ENCODE measurements around the gene GNPAT.

Gene GNPAT

DNA sequence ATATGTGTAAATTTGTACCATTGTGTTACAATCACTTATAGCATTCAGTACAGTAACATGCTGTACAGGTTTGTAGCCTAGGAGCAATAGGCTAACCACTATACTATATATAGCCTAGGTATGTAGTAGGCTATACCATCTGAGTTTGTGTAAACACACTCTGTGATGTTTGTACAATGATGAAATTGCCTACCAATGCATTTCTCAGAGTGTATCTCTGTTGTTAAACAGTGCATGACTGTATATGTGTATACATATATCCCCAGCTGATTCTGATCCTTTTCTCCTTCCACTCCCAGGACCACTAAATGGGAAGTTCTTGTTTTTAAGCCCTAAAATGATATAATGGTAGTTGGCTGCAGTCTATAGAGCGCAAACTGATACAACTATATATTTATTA, 7.8 kb downstream of the GNPAT start:
- DNase-seq: no peak

DNA sequence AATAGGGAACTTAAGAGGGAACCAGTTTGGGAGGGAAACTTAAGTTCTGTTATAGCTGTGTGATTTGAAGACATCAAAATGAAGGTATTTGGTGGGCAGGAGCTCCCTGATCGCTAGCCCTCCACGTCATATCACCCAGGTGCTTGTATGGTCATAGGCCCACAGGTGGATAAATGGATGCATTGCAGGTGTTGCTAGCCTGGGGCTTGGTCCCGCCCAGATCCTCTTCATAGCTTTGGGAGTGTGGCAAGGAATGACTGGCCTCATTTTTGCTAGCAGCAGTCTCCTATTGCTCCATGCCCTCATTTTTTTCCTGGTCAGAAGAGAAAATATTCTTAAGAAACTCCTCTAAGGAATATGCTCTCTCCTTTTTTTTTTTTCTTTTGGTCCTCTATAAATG, 11.3 kb downstream of the GNPAT start:
- DNase-seq: no peak

DNA sequence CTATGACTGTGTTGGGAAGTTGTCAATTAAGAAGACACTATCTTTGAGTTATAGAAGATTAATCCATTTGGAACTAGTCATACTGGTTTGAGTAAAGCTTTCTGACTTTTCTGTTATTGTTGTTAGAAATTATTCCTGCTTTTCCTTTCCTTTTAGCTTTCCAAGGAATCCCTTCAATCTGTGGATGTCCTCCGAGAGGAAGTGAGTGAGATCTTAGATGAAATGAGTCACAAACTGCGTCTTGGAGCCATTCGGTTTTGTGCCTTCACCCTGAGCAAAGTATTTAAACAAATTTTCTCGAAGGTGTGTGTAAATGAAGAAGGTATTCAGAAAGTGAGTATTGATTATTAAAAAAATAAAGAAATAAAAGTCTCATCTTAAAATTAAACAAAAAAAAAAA, 19.3 kb downstream of the GNPAT start:
- DNase-seq: no peak

DNA sequence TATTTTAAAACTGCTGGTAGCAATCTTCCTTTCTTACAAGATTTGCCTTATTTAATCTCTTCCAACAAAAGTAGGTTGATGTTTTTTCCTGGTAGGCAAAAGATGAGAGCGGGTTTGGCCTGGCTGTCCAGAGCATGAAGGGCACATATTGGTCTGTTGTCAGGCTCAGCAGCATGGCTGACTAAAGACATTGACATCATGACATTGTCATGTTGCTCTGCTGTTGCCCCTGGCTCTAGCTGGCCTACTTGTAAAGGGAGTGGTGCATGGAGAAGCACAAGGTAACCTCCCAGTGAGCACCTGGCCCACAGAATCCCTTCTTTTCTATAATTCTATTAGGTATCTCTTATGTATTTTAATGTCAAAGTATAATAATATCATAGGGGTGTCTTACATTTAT, 23.6 kb downstream of the GNPAT start:
- DNase-seq: no peak

DNA sequence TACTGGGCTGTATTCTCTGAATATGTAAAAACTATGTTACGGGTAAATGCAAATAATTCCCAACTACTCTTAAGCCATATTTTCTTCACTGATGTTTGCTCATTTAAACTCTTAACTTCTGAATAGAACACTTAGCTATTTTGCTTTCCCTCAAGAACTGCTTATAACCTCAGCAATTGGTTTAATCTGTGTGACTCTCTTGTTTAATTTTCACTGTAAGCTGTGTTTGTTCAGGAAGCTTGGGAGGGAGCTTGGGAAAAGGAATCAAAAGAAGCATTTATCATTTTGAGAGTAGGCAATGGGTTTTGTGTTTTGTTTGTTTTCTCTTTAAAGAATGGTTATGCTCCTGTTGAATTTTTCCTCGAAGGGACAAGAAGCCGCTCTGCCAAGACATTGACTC, 24.4 kb downstream of the GNPAT start:
- no peak for DNase-seq

DNA sequence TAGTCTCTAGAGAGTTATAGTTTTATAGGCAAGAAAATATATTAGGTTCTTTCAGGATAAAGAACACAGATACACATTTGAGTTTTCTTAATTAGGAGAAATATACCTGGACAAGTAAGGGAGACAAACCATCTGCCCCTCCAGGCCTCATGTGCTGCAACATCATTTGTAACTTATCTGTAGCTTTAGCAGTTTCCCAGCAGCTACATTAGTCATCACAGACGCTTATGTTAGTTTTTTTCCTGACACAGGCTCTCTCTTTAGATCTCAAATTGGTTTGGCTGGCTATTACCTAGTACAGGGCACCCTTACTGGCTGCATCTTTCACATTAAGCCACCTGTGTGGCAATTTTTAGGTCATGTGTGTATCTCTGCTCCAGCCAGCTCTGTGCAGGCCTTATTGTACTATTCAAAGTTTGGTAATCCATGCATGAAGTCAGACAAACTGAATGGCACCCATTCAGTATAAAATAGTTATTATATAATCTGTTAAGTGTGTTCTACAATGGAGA, 25.9 kb downstream of the GNPAT start:
- no peak for DNase-seq

DNA sequence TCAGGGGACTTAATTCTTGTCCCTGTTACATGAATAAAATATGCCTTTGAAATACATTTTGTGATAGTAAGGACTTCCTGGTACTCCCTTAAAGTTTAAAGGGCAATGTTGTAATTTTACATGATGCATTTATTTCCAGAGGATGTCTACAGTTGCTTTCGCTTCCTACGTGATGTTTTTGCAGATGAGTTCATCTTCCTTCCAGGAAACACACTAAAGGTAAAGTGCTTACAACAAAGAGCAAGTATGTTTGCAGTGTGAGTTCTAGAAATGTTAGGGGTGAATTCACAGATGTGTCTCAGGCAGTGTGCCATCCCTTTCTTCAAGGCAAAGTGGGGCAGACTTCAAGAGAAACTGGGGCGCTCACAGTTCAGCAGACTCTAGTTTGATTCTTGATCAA, 31.2 kb downstream of the GNPAT start:
- no peak for DNase-seq

DNA sequence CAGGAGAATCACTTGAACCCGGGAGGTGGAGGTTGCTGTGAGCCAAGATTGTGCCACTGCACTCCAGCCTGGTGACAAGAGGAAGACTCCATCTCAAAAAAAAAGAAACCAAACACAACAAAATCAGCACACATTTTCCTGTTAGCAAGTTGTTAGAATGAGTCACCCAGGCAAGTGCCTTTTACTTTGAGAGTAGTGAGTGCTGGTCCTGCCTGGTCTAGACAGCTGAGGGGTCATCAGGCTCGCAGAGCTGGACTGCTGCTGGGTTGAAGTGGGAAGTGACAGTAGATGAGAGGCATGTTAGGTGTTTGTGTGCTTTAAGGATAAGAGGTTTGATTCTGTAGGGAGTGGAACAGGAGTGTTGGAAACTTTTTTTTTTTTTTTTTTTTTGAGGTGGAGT, 31.9 kb downstream of the GNPAT start:
- no peak for DNase-seq

DNA sequence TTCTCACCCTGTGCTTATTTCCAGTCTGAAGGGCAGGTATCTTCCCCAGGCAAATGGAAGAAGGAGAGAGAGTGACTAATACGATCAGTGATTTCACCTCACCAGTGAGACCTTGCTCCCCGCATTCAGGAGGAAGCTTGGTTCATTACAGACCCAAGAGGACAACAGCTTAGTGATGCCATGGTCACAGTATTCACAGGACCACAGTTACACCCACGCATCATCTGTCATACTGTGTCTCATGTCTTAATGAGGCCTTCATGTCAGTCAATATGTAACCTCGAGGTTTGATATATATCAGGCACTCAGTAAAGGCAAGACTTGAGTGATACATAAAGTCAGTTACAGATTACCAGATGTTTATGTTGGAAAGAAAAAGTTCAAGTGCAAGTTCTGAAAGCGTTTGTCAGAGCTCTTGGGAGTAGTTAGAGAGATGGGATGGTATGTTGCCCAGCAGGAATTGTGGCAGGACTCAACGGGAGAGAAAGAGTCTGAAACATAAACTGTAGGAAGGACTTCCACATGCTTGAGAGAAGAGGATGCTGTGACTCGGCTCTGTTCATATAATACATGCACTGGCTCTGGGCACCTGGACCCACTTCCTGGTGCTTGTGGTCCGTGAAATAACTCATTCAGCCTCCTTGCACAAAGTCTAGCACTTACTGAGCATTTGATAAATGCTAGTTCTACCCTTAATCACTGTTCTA, 33.3 kb downstream of the GNPAT start:
- DNase-seq: no peak

DNA sequence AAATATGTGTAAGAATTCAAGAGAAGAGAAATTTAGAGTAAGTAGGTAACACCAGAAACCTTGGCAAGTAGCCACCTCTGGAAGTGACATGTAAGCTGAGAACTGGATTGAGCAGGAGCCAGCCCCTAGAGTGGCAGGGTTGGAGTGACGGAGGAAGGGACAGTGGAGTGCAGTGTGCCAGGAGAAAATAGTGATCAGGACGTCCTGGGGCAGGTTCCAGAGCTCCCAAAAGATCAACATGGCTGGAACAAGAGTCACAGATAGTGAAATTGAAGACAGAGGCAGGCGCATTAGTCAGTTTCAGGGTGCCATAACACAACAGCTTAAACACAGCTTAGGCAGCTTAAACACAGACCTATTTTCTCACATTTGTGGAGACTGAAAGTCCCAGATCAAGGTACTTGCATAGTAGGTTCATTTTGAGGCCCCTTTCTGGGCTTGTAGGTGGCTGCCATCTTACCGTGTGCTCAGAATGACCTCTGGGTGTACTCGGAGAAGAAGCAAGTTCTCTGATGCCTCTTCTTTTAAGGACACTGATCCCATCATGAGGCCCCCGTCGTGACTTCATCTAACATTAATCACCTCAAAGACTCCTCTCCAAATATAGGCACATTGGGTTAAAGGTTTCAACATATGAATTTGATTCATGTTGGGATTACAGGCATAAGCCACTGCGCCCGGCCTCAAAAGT, 37.2 kb downstream of the GNPAT start:
- DNase-seq: no peak

DNA sequence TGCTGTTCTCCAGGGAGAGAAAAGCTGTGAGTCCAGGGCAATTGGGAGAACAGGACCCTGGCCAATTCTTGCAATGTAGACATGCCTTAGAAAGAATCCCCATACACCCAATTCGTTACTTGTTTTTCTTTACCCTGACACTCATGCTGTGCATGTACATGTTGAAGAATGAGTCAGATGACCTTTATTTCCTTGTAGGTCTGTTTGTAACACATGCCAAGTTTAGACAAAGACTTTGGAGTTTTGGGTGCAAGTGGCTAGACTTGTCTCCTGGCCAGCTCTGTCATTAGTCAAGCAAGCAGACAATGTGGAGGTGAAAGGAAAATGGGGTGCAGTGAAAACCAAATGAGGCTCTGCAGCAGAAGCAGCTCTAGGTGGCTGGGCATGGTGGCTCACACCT, 38.1 kb downstream of the GNPAT start:
- no peak for DNase-seq

DNA sequence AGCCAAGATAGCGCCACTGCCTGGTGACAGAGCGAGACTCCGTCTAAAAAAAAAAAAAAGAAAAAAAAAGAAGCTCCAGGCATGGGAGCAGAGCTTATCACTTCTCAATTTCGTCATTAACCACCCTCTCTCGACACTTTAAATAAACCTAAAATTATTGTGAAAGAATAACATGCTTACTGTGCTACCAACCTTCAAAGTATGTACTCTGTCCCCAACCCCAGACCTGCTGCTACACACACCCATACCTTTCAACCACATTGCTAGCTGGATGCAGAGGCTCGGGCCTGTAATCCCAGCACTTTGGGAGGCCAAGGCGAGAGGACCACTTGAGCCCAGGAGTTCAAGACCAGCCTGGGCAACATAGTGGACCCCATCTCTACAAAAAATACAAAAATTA, 38.7 kb downstream of the GNPAT start:
- DNase-seq: no peak

DNA sequence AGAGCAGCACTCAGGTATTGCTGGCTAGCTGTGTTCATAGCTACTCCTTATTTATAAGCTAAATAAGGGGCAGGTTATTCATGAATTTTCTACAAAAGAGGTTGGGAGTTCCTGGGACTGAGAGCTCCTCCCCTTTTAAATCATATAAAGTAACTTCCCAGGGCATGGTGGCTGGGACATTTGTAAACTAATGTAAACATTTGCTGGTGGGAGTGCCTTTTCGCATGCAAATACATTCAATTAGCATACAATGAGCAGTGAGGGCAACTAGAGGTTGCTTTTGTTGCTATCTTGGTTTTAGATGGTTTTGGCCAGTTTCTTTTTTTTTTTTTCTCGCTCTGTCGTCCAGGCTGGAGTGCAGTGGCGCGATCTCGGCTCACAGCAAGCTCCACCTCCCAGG, 43.4 kb downstream of the GNPAT start:
- DNase-seq: no peak

DNA sequence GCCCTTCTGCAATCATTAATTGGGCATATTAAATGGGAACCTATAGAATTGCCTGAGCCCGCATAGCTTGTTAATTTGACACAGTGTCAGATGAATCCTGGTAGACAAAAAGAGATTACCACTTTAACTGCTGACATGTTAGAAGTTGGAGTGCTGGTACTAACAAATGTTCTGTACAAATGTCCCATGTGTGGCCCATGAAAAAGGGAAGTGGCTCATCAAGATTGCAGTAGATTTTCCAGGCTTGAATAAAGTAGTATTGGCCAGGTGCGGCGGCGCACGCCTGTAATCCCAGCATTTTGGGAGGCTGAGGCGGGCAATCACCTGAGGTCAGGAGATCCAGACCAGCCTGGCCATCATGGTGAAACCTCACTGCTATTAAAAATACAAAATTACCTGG, 45.6 kb downstream of the GNPAT start:
- no peak for DNase-seq

DNA sequence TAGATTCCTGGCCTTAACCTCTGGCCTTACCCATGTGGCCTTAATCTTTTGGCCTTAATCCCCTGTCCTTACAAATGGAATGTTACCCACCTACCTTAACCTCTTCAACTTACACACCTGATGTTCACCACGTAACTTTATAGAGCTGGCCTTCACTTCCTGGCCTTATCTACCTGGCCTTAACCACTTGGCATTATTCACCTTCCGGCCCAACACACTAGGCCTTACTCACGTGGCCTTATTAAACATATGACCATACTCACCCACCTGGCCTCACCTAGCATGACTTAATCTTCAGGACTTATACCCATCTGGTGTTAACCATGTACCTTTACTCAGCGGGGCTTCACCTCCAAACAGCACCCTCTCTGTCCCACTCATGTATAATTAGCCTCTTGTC, 54.9 kb downstream of the GNPAT start:
- no peak for DNase-seq

DNA sequence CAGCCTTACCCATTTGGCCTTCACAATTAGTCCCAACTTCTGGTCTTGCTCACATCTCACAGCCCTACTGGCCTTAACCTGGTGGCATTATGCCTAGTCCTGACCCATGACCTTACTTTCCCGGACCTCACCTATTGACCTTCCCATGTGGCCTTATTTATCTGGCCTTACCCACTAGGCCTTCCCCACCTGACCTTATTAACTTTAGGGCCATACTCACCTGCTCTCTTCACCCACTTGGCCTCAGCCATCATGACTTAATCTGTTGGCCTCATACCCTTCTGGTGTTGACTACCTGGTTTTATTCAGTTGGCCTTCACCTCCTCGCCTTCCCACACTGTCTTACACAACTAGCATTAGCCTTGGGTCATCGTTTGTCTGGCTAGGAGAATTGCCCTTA, 61.0 kb downstream of the GNPAT start:
- DNase-seq: no peak

DNA sequence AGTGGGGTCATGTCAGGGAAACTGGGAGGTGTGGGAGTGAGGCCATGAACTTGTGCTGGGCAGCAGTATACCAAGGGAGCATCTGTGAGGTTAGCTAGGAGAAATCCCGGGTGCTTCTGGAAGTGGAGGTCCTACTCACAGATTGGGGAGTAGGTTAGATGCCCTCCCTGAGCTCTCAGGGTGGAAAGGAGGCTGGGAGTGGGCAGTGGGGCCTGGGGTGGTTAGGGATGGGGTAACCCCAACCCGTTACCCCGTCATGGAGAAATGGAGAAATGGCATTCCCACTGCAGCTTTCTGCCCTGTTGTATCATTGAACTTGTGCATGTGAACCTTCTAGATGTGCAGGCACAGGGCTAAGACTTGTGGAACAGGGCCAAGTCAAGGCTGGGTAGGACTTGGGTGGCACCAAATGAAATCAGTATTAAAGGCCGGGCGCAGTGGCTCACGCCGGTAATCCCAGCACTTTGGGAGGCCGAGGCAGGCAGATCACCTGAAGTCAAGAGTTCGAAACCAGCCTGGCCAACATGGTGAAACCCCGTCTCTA, 69.5 kb downstream of the GNPAT start:
- no peak for DNase-seq

DNA sequence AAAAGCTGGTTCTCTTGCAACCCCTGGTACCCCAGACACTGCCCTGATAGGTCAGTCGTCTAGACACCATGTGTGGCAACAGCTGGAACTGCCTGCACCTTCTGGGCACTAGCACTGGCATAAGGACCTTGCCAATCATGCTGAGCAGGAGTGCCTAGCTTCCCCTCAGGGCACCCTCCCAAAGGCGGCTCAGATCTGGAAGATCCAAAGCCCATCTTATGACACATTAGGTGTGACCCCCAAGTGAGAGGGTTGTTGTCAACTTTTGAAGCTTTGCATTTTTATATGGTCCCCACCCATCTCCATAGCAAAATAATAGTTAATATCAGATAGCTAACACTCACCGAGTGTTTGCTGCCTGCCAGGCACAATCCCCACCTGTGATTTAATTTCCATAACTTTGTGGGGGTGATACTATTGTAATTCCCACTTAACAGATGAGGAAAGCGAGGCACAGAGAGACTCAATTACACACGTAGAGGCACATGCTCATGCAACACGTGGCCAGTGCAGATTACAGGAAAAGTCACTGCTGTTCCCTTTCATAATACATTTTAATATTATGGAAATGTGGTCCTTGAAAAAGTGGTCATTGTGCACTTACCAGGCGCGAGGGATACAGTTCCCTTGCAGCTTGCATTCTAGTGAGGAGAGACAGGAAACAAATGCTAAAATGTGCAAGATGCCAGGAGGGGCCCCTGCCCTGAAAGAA, 70.9 kb downstream of the GNPAT start:
- DNase-seq: no peak

DNA sequence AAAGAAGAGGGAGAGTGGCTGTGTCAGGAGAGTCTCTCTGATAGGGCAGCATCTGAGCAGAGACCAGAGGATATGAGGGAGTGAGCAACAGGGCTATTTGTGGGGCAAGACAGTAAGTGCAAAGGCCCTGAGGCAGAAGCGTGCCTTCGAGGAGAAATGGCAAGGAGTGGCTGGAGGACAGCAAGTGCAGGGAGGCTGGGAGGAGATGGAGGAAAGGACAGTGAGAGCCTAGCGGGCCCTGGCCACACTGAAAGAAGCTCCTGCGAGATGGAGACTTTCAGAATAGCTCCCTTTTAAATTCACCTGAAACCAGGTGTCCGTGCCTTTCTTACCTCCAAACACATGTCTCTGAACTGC, 71.4 kb downstream of the GNPAT start:
- no peak for DNase-seq

DNA sequence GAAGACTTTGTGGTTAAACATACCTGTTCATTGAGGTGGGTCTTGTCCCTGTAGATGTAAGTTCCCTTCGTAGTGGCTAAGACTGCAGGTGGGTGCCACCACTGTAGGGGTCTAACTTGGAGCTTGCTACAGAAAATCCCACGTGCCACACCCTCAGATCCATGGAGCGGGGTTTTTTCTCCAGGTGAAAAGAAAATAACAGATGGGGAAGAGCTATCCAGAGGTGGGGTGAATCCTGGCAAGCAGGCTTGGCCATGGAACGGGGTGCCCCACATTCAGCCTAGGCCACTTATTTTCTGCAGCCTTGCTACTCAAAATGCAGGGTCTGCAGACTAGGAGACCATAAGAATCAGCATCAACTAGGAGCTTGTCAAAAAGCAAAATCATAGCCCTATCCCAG, 72.6 kb downstream of the GNPAT start:
- DNase-seq: no peak

DNA sequence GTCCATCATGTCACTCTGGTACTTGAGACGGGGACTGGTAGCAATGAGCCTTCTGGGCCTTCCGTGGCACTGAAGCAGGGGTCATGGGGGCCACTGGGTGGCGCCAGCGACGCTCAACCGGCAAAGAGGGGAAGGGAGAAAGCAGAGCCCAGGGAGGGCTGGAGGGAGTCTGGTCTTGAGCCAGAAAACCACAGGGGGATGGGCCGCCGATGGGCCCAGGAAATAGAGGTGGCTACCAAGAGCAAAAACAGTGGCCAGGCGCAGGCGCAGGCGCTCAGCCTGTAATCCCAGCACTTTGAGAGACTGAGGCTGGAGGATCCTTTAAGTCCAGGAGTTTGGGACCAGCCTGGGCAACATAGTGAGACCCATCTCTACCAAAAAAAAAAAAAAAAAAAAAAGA, 74.9 kb downstream of the GNPAT start:
- no peak for DNase-seq

DNA sequence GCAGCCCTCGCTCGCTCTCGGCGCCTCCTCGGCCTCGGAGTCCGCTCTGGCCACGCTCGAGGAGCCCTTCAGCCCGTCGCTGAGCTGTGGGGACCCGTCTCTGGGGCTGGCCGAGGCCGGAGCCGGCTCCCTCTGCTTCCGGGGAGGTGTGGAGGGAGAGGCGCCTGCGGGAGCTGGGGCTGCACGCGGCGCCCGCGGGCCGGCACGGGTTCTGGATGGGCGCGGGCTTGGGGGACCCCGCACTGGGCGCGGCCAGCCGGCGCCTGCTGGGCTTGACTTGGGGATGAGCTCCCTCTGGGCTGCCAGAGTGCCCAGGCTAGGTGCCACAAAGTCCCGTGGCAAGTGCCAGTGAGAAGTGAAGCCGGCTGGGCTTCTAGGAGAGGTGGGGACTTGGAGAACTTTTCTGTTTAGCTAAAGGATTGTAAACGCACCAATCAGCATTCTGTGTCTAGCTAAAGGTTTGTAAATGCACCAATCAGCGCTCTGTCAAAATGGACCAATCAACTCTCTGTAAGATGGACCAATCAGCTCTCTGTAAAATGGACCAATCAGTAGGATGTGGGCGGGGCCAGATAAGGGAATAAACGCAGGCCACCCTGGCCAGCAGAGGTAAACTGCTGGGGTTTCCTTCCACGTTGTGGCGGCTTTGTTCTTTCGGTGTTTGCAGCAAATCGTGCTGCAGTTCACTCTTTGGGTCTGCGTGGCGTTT, 76.4 kb downstream of the GNPAT start:
- no peak for DNase-seq

DNA sequence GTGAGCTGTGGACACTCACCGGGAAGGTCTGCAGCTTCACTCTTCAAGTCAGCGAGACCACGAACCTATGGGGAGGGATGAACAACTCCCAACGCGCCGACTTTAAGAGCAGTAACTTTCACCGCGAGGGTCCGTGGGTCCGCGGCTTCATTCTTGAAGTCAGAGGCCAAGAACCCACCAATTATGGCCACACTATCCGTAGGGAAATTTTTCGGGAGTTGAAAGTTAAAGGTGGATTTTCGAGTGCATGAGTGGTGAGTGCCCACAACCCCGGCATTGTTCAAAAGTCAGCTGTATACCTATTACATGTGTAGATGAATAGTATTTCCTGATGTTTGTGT, 77.0 kb downstream of the GNPAT start:
- no peak for DNase-seq
